CD4-positive, alpha-beta T cell treated with Interleukin-4 for 4 hours (primary cell): Measurements from ENCODE around the gene PDE4B.
A peak's percentile ranks its signal among the peaks of the same experiment; 100 is the strongest.
"Not testable (repeated sequence)": the region's sequence is repeated elsewhere in the genome, so short reads cannot be mapped to it uniquely, and the experiment has no call there.

ENCODE experiments used
- DNase-seq: peaks from one replicate; pipeline ENCODE4 v3.0.0-alpha.2; 2020

Gene PDE4B

DNA sequence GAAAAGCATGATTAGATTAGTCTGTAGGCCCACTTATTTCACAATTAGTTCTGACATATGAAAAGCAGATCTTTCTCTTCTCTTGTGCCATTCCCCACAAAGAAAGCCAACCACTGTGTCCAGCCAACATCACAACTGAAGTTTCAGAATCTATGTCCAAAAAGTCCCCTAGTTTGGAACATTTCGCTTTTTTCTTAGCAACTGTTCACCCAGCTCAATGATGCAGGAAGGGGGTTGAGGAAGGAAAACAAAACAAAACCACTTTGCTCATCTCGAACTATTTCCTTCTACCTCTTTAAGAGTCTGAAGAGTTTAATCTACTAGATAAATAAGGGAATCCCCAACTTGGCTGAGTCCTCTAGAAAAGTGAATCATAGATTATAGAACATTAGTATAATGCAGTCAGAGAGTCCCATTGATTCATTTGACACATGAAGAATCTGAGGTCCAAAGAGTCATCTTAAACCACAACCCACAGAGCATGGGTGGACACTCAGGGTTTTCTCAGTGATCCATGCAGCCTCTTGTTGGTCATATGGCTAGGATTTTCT, 581.9 kb downstream of the PDE4B start:
- peak; percentile 78 for DNase-seq

DNA sequence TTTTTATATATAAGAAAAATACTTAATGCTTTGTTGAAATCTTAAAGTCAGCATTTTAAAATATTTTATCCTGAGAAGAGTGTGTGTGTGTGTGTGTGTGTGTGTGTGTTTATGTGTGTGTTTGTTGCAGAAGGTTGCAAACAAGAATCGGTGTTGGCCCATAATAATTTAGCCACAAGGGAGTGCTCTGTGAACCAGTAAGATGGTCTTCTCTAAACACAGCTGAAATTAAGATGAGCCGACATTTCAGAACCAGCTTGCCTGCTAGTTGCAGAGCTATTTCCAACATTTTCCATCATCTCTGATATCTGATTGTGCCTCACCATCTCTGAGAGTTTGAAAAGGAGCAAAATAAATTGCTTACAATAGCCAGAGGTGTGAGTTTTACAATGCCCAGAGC, 582.4 kb downstream of the PDE4B start:
- DNase-seq, result no peak

DNA sequence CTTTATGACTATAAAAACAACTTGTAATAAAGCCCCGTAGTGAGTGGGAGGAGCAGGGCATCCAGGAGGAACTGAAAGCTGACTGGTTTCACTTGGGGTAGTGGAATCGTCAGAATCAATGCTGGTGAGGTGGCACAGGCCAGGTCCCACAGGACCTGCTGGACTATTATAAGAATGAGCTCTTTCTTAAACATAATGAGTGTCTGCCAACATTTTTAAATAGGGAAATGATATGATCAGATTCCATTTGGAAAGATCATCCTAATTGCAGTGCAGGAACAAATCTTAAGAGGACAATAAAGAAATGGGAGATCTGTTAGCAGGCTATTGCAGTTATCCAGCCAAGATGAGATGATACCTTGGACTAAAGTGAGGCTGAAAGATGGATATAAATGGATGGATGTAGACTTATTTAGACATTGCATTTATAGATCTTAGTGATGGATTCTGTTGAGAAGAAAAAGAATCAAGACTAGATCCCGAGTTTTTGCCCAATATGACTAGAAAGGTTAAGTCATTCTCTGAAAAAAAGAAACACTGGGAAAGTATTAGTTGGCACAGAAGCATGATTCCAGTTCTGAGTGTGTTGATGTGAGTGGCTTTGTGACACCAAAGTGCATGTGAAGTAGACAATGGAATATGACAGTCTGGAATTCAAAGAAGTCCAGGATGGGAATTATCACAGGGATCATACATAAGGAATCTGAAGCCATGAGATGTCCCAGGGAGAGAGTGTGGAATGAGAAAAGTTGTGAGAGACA, 587.9 kb downstream of the PDE4B start:
- no peak for DNase-seq

DNA sequence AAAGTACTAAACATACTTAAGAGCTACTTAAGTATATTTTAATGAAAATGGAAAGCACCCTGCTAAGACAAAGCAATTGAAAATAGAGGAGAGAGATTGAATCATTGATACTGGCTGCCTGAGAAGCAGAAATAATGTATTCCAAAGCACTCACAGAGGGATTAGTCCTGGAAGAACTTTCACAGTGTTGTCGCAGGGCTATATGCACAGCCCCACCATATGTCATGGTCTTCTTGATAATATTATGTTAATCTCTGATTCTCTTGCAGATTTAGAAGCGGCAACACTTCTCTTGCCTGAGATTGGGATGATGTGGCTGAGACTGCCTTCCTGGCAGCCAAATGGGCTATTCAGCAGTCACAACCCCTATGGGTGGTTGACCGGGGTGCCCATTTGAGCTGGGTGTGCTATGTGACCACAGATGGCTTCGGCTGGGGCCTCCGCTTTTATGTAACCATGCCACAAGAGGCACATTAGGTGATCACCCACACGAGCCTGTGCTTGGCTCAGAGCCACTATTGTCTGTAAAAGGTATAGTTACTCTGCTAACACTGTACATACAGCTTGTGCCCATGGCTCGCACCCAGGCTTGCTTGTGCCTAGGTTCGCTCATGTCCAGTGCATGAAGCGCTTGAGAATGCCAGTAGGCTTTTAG, 589.1 kb downstream of the PDE4B start:
- DNase-seq, result no peak

DNA sequence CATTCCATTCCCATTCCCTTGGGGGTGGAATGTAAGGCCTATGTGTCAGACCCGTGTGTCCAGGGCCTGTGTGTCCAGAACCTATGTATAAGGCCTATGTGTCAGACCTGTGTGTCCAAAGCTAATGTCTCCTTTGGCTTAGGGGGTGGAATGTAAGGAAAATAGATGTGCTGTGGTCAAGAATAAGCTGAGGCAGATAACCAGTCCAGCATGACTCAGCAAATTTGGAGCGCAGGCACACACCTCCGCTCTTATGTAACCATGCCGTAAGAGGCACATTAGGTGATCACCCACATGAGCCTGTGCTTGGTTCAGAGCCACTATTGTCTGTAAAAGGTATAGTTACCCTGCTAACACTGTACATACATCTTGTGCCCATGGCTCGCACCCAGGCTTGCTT, 590.5 kb downstream of the PDE4B start:
- no peak for DNase-seq

DNA sequence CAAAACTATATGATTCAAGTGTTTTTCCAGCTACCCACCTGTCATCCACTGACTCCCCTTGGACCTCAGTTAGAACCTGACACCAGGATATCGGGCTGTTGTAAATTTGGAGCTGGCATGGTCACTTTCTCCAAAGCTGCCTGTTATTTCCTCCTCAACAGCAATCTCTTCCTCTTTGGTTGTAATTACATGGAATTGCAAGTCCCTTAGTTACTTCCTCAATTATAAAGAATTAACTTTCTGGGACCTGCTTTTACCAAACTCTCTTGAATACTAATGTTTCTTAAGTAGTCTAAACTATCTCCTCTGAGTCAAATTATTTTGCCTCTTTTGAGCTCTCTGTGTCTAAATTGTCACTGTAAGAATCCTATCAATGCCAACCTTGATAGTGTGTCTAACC, 590.9 kb downstream of the PDE4B start:
- DNase-seq, result no peak

DNA sequence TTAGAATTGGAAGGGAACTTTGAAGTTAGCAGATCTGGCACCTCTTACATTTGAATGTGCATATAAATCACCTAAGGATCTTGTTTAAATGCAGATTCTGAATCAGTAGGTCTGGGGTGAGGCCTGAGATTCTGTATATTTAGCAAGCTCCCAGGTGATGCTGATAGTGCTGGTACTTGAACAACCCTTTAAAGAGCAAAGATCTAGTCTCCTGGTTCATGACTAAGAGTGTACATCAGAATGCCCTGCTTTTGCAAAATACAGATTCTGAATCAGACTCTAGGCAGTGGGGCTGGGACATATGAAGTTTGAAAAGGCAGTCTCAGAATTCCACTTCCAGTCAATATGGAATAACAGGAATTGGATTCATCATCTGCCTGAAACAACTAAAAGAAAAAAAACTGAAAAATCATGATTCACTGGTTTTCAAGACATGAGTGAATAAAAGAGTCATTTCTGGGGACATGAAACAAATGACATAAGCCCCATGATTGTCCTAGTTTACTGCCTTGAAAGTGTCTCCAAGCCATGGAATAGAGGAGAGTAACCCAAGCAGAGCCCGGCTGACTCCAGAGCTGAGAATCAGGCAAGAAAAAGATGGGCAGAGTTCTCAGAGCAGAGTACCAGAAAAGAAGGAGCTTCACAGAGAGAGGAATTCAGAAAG, 591.7 kb downstream of the PDE4B start:
- no peak for DNase-seq

DNA sequence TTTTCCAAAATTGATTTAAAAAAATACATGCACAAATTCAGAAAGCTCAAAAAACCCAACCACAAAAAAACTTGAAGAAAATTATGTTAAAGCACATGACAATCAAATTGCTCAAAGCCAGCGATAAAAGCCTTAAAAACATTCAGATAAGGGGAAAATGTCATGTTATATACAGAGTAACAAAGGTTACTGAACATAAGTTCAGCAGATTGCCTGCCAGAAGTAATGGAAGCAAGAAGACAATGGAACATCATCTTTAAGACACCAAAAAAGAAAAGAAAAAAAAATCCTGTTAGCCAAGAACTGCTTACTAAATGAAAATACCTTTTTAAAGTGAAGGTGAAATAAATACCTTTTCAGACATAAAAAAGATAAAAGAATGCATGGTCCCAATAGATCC, 594.0 kb downstream of the PDE4B start:
- no peak for DNase-seq

DNA sequence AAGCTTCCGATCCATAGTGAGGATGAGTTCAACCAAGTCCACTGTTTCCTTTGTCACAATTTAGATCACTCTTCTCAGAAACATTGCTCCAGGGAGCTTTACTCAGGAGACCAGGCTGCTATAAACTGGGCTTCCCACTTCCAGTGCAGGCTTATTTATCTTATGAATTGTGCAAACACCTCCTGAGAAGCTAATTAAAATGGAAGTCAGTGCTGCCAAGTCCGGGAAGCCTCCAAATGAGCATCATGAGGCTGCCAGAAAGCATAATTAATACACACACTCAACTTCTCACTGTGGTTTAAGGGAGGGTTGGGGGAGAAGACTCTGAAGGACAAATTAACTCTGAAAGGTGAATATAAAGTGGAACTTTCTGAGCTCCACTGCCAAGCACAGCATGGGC, 596.2 kb downstream of the PDE4B start:
- DNase-seq, result no peak

DNA sequence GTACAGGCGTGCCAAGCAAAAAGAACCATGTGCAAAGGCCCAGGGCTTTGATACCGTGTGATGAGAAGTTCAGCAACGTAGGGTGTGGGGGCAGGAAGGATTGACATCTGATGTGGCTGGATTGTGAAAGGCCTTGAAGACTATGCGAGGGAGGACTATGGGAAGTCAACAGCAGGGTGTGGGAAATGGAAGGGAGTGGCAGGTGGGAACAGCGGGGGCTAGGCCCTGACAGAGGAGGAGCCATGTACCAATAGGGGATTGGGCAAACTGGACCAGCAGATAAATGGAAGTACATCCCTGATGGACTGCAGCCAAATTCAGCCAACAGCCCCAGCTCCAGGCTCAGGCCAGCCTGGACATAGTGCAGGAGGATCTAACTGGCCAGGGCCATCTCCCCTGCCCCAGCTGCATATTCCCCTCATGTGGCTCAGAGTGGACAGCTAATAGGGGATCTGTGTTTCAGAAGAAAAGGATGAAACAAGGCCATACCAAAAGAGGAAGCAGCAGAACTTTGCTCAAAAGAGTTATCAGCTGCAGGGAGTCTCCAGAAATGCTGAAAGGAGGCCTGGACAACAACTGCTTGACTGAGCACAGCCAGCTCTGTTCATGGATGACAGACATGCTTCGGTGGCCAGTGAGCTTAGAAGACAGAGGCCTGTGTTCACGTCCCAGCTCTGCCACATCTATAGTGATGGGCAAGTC, 601.0 kb downstream of the PDE4B start:
- DNase-seq, result no peak

DNA sequence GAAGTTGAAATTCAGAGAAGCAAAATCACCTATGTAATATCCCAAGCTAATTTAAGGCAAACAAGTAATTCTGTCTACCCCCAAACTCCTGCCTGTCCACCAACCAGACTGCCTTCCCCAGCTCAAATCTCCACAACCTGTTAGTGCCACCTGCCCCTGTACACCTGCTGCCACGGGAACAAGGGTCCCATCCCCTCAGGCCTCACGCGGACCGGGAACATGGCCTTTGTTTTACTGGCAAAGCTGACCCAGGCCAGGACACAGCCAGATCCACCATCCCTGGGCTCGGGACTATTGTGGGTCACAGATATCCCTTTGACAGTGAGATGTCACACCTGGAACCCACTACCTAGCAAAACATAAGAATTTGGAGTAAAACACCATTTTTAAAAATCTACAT, 601.9 kb downstream of the PDE4B start:
- no peak for DNase-seq

DNA sequence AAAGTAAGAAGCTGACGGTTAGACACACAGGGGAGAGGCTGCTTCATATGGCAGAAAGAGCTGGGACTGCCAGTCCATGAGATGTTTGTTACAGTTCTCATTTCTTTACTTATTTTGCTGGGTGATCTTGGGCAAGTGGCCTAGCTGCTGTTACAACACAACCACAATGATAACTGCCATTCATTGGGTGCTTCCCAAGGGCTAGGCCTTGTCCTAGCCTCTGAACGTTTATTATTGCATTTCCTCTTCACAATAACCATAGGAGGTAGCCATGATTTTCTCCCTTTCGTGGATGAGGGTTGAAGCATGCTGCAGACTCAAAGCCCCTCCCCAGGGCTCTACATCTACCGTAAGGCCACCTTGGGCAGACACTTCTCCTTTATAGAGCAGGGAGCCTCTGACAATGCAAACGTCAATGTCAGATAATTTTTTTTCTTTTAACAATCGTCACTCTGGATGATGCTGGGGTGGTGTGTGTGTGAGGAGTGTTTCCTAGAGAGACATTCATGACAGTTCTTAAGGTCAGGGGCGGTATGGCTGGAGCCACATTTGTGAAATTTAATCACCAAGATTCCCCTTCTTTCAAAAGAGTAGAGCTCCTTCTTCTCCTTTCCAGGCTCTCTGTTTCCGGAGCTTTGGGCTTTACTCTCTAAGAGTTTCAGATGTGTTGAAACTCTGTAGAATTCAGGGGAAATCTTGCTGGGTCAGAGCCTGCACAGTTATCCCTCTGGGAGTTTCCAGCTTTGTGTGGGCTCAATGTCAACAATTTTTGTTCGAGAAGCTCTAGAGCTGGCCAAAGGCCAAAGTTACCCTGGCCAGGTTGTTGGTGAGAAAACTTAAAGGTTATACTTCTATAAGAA, 602.7 kb downstream of the PDE4B start:
- DNase-seq, result no peak

DNA sequence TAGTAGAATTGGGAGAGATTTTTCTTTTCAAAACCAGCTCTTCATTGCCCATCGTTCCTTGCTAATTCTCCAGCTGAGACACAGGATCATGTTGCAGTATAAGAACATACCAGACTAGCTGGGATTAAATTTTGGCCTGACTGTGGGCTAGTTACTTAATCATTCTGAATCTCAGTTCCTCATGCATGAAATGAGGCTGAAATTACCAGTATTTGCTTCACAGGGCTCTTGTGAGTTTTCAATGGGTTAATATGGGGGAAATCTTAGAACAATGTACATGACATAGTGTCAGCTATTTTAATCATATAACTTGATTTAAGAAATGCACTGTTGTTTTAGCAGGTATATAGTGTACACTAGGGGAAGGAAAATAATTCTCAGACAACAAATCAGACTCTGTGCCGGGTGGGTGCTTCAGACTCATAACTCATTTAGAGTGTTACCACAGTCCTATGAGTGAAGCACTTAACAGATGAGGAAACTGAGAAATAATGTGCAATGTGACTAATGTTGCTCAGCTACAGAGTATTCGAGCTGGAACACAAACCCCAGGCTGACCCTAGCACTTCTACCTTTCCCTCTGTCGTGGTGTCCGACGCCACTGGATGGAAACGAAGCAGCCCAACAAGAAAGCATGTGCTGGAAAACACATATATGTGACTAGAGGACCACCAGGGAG, 603.7 kb downstream of the PDE4B start:
- no peak for DNase-seq

DNA sequence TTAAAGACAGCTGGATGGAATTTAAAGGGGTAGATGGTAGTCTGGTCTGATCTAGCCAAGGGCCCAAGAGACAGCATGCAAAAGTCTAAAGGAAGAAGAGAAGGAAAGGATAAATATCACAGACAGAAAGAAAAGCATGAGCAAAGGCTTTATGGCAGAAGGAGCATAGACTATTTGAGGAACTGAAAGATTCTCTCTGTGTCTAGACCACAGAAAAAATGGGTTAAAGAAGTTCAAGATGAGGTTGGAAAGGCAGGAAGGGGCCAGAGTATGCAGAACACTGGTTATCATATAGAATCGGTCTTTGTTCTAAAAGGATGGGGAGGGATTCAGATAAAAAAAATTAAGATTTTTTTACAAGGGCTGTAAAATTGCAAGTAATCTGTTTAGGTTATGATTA, 604.5 kb downstream of the PDE4B start:
- no peak for DNase-seq

DNA sequence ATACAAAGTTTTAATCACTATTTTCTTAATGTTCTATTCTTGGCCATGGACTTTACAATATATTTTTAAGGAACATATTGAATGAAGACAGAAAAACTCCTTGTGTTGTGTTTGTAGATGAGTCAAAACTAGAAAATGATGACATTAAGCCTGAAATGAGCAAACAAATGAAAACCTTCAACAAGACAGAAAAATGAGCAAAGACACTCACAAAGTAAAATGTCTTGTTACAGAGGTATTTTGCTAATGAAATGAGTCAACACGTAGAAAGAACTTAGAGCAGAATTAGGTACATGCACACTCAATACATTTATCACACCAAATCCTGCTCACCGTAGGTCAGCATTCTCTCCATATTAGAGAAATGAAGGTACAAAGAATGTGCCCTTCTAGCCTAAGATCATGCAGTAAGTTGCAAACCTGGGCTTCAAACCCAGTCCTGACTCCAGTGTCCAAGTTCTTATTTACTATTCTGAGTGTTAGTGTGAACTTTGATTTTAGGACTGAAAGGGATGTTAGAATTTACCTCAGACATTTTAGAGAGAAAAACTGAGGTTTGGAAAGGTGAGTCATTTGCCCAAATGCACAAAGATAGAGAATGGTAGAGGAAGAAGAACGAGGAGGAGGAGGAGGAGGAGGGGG, 607.3 kb downstream of the PDE4B start:
- no peak for DNase-seq

DNA sequence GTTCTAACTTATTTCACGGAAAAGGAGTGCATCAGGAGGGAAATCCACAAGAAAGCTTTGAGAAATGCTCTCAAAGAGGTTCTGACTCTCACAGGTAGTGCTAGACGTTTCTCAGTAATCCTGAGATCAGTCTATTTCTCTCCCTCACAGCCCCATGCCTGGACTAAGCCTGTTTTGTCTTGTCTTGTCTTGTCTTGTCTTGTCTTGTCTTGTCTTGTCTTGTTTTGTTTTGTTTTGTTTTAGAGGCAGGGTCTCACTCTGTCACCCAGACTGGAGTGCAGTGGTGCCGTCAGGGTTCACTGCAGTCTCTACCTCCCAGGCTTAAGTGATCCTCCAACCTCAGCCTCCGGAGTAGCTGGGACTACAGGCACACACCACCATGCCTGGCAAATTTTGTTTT, 608.0 kb downstream of the PDE4B start:
- DNase-seq, result no peak

DNA sequence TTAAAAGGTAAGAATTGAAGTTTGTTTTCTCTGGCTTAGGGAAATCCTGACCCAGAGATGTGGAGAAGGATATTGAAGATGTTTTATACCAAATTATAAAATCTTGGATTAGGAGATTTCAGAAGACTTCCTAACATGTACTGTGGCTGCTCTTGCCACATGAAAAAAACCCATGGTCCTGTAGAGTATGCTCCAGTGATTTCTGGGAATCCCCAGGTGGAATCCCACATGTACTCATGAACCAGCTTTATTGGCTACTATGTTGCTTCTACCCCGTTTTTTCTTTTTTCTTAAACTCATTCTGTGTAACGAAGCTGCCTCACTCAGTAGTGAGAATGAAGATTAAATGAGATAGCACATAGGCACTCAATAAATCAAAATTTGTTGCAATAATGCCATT, 608.5 kb downstream of the PDE4B start:
- DNase-seq, result no peak

DNA sequence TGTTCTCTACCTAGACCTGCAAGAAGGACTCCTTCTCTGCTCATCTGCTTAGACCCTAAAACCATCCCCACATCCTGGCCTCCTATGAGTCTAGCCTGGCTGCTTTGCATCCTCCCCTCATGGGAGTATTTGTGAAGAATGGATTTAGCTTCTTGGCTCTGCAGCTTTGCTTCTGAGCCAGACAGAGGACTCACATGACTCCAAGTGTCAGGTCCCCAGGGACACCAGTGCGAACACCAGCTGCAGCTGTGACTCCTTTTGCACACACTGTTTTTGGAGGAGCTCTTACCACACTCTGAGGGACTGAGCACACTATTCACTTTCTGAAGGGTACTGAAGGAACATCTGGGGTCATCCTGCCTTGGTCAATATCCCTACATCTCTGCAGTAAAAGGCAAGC, 609.5 kb downstream of the PDE4B start:
- DNase-seq, result no peak

DNA sequence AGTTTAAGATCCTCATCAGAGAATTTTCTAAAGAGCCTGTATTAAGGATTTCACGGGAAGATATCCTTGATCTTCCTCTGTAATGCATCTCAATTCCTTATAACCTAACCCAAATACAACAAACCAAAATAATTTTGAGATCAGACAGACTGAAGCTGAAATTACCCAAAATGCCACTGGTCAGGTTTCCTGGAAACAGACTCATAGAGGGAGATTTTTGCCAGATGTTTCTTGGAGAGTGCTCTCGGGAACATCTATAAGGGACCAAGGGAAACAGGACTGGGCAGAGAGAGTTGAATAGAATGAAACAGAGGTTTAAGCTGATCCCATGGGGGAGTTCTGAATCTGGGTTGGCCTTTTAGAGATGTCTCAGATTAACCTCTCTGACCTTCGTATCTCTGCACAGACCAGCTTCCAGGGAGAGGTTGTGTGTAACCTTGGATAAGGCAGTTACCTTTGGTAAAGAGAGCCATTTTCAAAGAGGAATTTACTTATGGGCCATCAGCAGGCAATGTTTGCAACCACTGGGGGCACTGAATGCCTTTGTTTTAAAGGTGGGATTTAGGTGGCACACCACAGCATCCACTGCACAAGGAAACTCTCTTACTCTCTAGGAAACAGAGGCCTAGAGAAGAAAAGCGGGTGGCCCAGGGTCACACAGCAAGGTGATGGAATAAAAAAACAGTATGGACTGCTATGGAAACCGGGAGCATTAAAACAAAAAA, 610.5 kb downstream of the PDE4B start:
- no peak for DNase-seq

DNA sequence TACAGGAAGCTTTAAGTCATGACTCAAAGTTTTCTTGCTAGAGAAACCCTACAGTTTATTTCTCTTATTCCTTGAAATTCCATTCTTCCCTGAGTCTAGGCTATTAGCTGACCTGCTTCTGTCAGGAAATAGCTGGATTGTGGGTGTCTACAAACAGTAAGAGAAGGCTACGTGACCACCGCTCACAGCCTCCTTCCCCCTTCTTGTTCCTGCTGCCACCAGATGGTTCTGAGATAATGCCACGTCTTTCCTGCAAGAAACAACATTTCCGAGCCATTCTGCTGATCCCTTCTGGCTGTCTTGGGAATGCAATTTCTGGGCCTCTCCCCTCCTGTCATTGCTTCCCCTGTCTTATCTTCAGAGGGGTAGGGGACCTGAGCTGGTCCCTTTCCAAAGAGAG, 612.4 kb downstream of the PDE4B start:
- DNase-seq, result no peak

DNA sequence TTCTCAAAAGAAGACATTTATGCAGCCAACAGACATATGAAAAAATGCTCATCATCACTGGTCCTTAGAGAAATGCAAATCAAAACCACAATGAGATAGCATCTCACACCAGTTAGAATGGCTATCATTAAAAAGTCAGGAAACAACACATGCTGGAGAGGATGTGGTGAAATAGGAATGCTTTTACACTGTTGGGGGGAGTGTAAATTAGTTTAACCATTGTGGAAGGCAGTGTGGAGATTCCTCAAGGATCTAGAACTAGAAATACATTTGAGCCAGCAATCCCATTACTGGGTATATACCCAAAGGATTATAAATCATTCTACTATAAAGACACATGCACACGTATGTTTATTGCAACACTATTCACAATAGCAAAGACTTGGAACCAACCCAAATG, 618.8 kb downstream of the PDE4B start:
- DNase-seq, result not testable (repeated sequence)
